NCI-H446 (cell line): ENCODE results near the gene ZDHHC13.

Source experiments
- DNase-seq, 2 experiments: peaks; one replicate each; lab custom pipeline; 2025; lab: John Stamatoyannopoulos, UW

Gene ZDHHC13

DNA sequence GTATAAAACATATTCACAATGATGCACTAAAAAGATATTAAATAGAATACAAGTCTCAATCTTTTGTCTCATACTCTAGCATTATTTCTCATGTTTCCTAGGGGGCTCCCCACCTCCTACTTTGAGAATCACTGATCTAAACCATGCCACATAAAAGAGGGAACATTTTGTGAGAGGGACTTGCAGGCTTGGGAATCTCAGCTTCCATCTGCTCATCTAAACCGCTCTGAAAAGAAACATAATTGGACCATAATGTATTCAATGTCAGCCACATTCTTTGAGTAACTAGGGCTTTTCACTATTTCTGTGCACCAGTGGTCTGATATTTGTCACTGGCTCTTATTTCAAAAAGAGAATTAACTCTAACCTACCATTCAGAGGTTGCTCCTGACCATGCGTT, 91.2 kb downstream of the ZDHHC13 start:
- DNase-seq: no peak

GRCh38 chr11:19208959-19209546, 92.1 kb downstream of the ZDHHC13 start:
- DNase-seq: no peak

DNA sequence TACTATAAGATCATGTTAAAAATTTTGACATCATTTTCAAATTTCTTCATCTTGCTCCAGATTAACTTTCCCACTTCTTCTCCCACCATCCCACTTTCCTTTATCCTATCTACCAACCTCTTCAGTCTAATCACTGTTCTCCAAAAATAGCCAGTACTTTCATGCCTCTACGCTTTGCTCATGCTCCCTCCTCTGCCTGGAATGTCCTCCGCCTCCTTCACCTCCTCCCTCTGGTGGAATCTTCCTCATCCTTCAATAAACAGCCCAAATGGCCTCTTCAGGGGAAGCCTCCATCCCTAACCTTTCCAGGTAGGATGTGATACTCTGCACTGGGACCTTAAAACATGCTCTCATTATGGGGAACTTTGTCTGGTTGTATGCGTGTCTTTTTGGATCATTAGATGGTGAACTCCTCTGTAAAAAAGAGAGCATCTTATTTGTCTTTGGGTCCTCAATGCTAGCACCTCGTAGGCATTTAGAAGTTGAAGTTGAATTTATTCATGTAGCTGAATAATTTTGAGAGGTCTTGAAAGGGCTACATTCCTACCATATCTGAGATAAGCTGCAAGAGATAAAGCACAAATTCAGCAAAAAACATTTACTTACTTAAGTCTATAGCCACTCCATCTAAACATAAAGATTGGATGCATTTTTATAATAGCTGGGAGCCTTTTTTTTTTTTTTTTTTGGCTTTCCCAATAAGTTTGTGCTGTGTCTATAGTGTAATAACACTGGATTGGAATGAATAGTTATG, 92.8 kb downstream of the ZDHHC13 start:
- no peak for DNase-seq

DNA sequence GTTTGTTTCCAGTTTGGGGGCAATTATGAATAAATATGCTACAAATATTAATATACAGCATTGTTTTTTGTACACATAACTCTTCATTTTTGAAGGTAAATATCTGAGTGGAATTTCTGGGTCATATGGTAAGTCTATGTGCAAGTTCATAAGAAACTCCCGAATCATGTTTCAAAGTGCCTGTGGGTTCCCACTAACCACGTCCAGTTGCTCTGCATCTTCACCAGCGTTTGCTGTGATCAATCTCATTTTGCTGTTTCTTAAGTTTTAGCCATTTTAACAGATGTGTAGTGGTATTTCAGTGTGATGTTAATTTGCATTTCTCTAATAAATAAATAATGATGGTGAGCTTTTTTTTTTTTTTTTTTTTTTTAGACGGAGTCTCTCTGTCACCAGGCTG, 99.1 kb downstream of the ZDHHC13 start:
- no peak for DNase-seq

GRCh38 chr11:19216709-19217374, 99.9 kb downstream of the ZDHHC13 start:
- no peak for DNase-seq

DNA sequence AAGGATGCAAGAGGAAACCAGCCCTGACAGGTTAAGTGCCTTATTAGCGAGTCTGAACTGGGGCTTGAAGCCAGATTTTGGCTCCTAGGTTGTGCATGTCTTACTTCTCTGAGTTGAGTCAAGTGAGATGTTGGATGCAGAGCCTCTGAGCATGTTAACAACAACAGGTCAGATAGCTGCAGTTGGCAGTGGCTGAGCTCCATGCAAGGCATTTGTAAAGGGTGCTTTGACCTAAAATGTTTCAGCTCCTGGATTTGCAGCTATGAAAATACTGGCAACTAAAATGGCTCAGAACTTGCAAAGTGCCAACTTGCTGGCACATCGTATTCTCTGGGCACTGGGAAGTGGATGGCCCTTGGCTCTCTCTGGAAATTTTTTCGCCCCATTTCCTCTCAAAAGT, 101.2 kb downstream of the ZDHHC13 start:
- peak; percentile 90 to 91 for DNase-seq

- peak; percentile 69 to 79 for DNase-seq
Observed at GRCh38 chr11:19218786-19219460, 102.0 kb downstream of the ZDHHC13 start.

DNA sequence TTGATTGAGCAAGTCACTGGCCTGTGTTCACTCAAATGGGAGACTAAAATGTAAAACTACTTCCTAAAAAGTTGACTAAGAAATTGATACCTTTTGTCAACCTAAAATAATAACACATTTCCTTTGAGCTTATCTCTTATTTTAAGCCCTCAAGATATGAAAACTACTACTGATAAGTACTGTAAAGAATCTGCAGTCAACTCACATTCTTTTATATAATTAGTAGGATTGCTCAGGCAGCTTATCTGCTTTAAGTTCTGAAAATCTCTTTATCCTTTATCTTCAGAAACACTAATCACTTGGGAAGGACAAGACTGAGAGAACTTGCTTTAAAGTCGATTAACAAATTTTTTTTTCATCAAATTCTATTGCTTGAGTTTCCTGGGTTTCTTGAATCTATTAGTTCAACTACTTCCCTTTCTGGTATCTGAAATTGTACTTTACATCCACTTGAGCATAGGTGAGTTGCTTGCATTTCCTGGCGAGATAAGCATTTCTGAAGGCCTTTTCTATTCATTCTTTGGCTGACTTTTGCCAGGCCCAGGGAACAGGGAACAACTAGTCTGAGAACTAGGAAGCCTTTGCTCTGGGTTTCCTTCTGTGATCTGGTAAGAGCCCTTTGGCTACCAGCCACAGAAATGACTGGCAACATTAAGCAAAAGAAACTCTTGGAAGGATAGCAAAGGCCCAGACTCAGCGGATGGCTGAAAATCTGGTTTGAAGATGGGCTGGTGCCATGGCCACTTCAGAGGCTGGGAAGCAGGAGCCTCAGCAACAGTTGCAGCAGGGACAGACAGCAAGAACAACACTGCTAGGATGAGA, 104.1 kb downstream of the ZDHHC13 start:
- DNase-seq: peak; percentile 63 to 87

DNA sequence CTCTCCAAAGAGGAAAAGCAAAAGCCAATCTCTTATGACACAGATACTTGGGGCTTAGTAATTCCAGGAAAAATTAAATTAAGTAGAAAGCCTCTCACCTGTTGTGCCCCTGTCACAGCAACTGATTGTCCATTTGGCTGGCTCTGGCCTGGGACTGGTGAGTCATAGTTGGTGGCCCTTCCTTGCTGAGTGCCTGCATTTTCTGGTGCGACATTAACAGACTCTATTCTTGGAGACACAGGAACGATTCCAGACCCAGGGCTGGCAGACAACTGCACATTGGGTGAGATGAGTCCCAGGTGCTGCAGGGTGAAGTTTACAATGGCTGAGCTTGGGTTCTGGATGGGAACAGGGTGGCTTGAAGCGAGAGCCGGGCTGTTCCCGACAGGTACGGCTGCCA, 108.2 kb downstream of the ZDHHC13 start:
- DNase-seq: no peak

DNA sequence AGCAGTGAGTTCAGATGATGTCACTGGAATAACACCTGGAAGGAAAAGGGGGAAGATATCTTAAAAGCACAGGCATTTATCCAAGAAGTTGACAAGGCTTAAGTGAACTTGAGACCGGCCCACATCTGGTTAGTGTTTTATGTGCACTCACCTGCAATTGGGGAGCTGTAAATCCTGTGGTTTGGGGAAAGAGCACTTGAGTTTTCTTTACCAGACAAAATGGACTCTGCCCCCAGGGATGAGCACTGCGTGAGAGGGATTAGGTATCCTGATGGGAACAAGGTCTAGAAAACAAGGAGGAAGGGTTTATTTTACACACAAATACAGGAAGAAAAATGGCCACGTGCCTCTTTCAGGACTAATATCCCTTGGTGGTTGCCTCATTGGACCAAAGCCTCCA, 108.6 kb downstream of the ZDHHC13 start:
- no peak for DNase-seq
